IMR-90 (cell line): ENCODE data around the gene FCRL6. TPM values are rescaled to one million over a fixed set of nuclear protein-coding genes. Genes with fewer than 3 reads are reported as not detected.

Experiments used
- ATAC-seq: fragments of 200-7000 bp; cut with Tn5 transposase; 2 replicates; pipeline ENCODE4 v1.9.1; 2020; ENCODE audit warnings: low read depth, mild to moderate bottlenecking, moderate library complexity
- BruUV-seq: library from RNA; stranded (reverse); fragments of 400-500 nt; replicated peaks from 2 replicates; lab custom pipeline; 2021; lab: Mats Ljungman, UMichigan
- CTCF ChIA-PET: fragments of 300-600 bp; formaldehyde crosslinking; extraction: SDS; loops from one replicate; lab custom pipeline; 2021; ENCODE audit warnings: antibody characterized with exemption; lab: Yijun Ruan, JAX
- POLR2A ChIA-PET: fragments of 300-600 bp; sonication (Branson Sonifier 250); formaldehyde crosslinking; loops from one replicate; lab custom pipeline; 2022; ENCODE audit warnings: antibody characterized with exemption; ENCODE audit not compliant: unreplicated experiment; lab: Charles Lee
- DNase-seq: peaks from one replicate; pipeline ENCODE4 v3.0.0; 2013
- H2AFZ ChIP-seq: replicated peaks from 2 replicates; pipeline ENCODE3; 2013; ENCODE audit warnings: low read length, mild to moderate bottlenecking; ENCODE audit not compliant: poor library complexity
- H2AK5ac ChIP-seq: 2 replicates; pipeline ENCODE4 v1.6.1; 2013; ENCODE audit warnings: low read depth, low read length, inconsistent platforms
- H2AK9ac ChIP-seq: replicated peaks from 2 replicates; pipeline ENCODE3; 2013; ENCODE audit warnings: mild to moderate bottlenecking, low read depth, low read length, moderate library complexity; ENCODE audit not compliant: poor library complexity
- H2BK120ac ChIP-seq: 2 replicates; pipeline ENCODE4 v1.6.1; 2013; ENCODE audit warnings: low read depth, low read length, inconsistent platforms
- H2BK15ac ChIP-seq: 3 replicates; pipeline ENCODE4 v1.6.1; 2013; ENCODE audit warnings: low read depth, low read length, inconsistent platforms
- H2BK20ac ChIP-seq: 2 replicates; pipeline ENCODE4 v1.6.1; 2013; ENCODE audit warnings: low read depth, mild to moderate bottlenecking, inconsistent platforms, low read length, moderate library complexity
- H2BK5ac ChIP-seq: 2 replicates; pipeline ENCODE4 v1.6.1; 2013; ENCODE audit warnings: mild to moderate bottlenecking, low read depth, low read length, inconsistent platforms; ENCODE audit not compliant: poor library complexity, severe bottlenecking
- H3K14ac ChIP-seq: replicated peaks from 2 replicates; pipeline ENCODE4 v1.6.1; 2013; ENCODE audit warnings: low read depth, low read length, inconsistent platforms
- H3K18ac ChIP-seq: 2 replicates; pipeline ENCODE4 v1.6.1; 2013; ENCODE audit warnings: low read depth, low read length, control low read depth
- H3K23ac ChIP-seq: 2 replicates; pipeline ENCODE4 v1.6.1; 2013; ENCODE audit warnings: low read depth, low read length, inconsistent platforms
- H3K27ac ChIP-seq: 2 replicates; pipeline ENCODE4 v1.5.1; 2013; ENCODE audit warnings: mild to moderate bottlenecking, control low read depth, low read length; ENCODE audit not compliant: insufficient read depth
- H3K27me3 ChIP-seq: 2 replicates; pipeline ENCODE4 v1.6.1; 2013; ENCODE audit warnings: low read length; ENCODE audit not compliant: control insufficient read depth, insufficient read depth
- H3K36me3 ChIP-seq: 2 replicates; pipeline ENCODE4 v1.6.1; 2013; ENCODE audit warnings: low read length, mixed read lengths; ENCODE audit not compliant: control insufficient read depth, insufficient read depth
- H3K4ac ChIP-seq: 2 replicates; pipeline ENCODE4 v1.6.1; 2013; ENCODE audit warnings: low read depth, low read length, inconsistent platforms
- H3K4me1 ChIP-seq: 2 replicates; pipeline ENCODE4 v1.6.1; 2013; ENCODE audit warnings: low read length, mixed read lengths; ENCODE audit not compliant: control insufficient read depth, insufficient read depth
- H3K4me2 ChIP-seq: 2 replicates; pipeline ENCODE4 v1.6.1; 2013; ENCODE audit warnings: low read depth, mild to moderate bottlenecking, control low read depth, low read length, moderate library complexity
- H3K4me3 ChIP-seq: 2 replicates; pipeline ENCODE4 v1.5.1; 2013; ENCODE audit warnings: low read depth, mild to moderate bottlenecking, control low read depth, low read length, moderate library complexity; ENCODE audit not compliant: insufficient read depth
- H3K56ac ChIP-seq: 2 replicates; pipeline ENCODE4 v1.6.1; 2013; ENCODE audit warnings: low read length, inconsistent platforms; ENCODE audit not compliant: insufficient read depth; ENCODE audit errors: extremely low read depth
- H3K79me1 ChIP-seq, 2 experiments: 2 replicates each; pipeline ENCODE4 v1.6.1; 2013; ENCODE audit warnings: low read length in 2 of 2, inconsistent platforms in 1 of 2, low read depth in 1 of 2
- H3K9ac ChIP-seq: 2 replicates; pipeline ENCODE4 v1.6.1; 2013; ENCODE audit warnings: low read depth, low read length, control low read depth
- H3K9me1 ChIP-seq: 2 replicates; pipeline ENCODE4 v1.6.1; 2013; ENCODE audit warnings: low read length, inconsistent platforms; ENCODE audit not compliant: insufficient read depth
- H3K9me3 ChIP-seq: 2 replicates; pipeline ENCODE4 v1.6.1; 2013; ENCODE audit warnings: low read length; ENCODE audit not compliant: control insufficient read depth, insufficient read depth
- H4K20me1 ChIP-seq: 2 replicates; pipeline ENCODE4 v1.6.1; 2013; ENCODE audit warnings: low read length, inconsistent platforms; ENCODE audit not compliant: insufficient read depth
- H4K5ac ChIP-seq: 2 replicates; pipeline ENCODE4 v1.6.1; 2013; ENCODE audit warnings: mild to moderate bottlenecking, low read depth, low read length, control low read depth
- H4K8ac ChIP-seq, 2 experiments: 2 replicates each; pipeline ENCODE4 v1.6.1; 2013; ENCODE audit warnings: low read depth in 2 of 2, low read length in 2 of 2, control low read depth in 1 of 2, inconsistent platforms in 1 of 2
- H4K91ac ChIP-seq: 2 replicates; pipeline ENCODE4 v1.6.1; 2013; ENCODE audit warnings: low read depth, low read length, inconsistent platforms; ENCODE audit not compliant: insufficient read depth
- BHLHE40 ChIP-seq: fragments of 150-350 bp; IDR thresholded peaks from 2 replicates; pipeline ENCODE4 v1.6.1; 2016; ENCODE audit warnings: mild to moderate bottlenecking, low read depth, low read length
- CEBPB ChIP-seq: IDR thresholded peaks from 2 replicates; pipeline ENCODE4 v1.6.1; 2012; ENCODE audit warnings: low read depth, low read length, improper control_type of control experiment
- CHD1 ChIP-seq: IDR thresholded peaks from 2 replicates; pipeline ENCODE4 v1.6.1; 2012; ENCODE audit warnings: low read depth, low read length, improper control_type of control experiment
- CTCF ChIP-seq: conservative IDR thresholded peaks from 2 replicates; pipeline ENCODE4 v1.5.1; 2012; ENCODE audit warnings: mild to moderate bottlenecking, low read depth, low read length, improper control_type of control experiment
- MAZ ChIP-seq: IDR thresholded peaks from 2 replicates; pipeline ENCODE4 v1.6.1; 2012; ENCODE audit warnings: low read depth, mild to moderate bottlenecking, low read length, improper control_type of control experiment, moderate library complexity, borderline replicate concordance
- MXI1 ChIP-seq: IDR thresholded peaks from 2 replicates; pipeline ENCODE4 v1.6.1; 2012; ENCODE audit warnings: low read depth, mild to moderate bottlenecking, low read length, moderate library complexity, borderline replicate concordance
- NFE2L2 ChIP-seq: fragments of 150-350 bp; IDR thresholded peaks from 2 replicates; pipeline ENCODE4 v1.6.1; 2016; ENCODE audit warnings: low read depth, mild to moderate bottlenecking, low read length
- POLR2A ChIP-seq: IDR thresholded peaks from 2 replicates; pipeline ENCODE4 v1.6.1; 2012; ENCODE audit warnings: mild to moderate bottlenecking, low read depth, low read length
- RAD21 ChIP-seq: IDR thresholded peaks from 2 replicates; pipeline ENCODE4 v1.6.1; 2012; ENCODE audit warnings: low read length, improper control_type of control experiment
- RCOR1 ChIP-seq: IDR thresholded peaks from 2 replicates; pipeline ENCODE4 v1.6.1; 2012; ENCODE audit warnings: mild to moderate bottlenecking, low read length, improper control_type of control experiment; ENCODE audit not compliant: insufficient replicate concordance
- SMC3 ChIP-seq: fragments of 150-350 bp; IDR thresholded peaks from 2 replicates; pipeline ENCODE4 v1.6.1; 2016; ENCODE audit warnings: low read depth, mild to moderate bottlenecking, antibody characterized with exemption, low read length, moderate library complexity
- USF2 ChIP-seq: fragments of 150-350 bp; IDR thresholded peaks from 2 replicates; pipeline ENCODE4 v1.6.1; 2017; ENCODE audit warnings: mild to moderate bottlenecking, antibody characterized with exemption, low read length, low read depth
- WGBS, 2 experiments: methylation state at CpG; one replicate each; pipeline versions ENCODE4 v1.1.5 to v1.1.7; 2013; ENCODE audit warnings: missing lambda C conversion rate in 2 of 2; ENCODE audit not compliant: insufficient read length in 1 of 2; ENCODE audit errors: extremely low coverage in 2 of 2; 5-methylcytosine and 5-hydroxymethylcytosine counted together
- dilution Hi-C: fragments of 300-500 bp; cut with HindIII; formaldehyde crosslinking; loops from one replicate; pipeline ENCODE4 v1.14.3; 2018; ENCODE audit warnings: low sequenced_read_pairs; ENCODE audit not compliant: unreplicated experiment
- in situ Hi-C: fragments of 300-500 bp; cut with MboI; formaldehyde crosslinking; loops from 3 replicates; pipeline ENCODE4 v1.14.3; 2019; ENCODE audit warnings: low sequenced_read_pairs, inconsistent platforms, mixed read lengths
- intact Hi-C: fragments of 100-400 bp; cut with micrococcal nuclease; formaldehyde crosslinking; loops from 2 replicates; pipeline ENCODE4 v1.10.0; 2022
- polyA plus RNA-seq, 3 experiments: library from polyadenylated mRNA; depleted of rRNA; stranded (reverse); fragments of >200 nt; gene quantifications; 2 replicates each; pipeline ENCODE4 v1.2.3, GENCODE V29; 2012; ENCODE audit warnings: low replicate concordance in 1 of 3
- total RNA-seq: library from RNA; depleted of rRNA; stranded (reverse); fragments of >200 nt; gene quantifications from 2 replicates; pipeline ENCODE4 v1.2.3, GENCODE V29; 2012

FCRL6 gene
- total and polyA plus RNA-seq, 2 of the 4 experiments (the other 2 are of a cell fraction) = not detected

GRCh38 chr1:159780583-159781582 lies 21.3 kb upstream of the FCRL6 start, which contains the start of gene DUSP23:
Gene DUSP23, plus strand, starts transcription at chr1:159780962. Its CDS starts 139 bp downstream, at chr1:159781101.
- H2AK5ac ChIP-seq = no peak within 1 kb of the TSS
- H3K79me1 ChIP-seq = no peaks in the 10 kb centered on the region
- H4K20me1 ChIP-seq = no peaks in the 10 kb centered on the region
- no peak within 1 kb of the TSS for H3K27ac ChIP-seq
- POLR2A ChIA-PET = no interaction called here
- H3K36me3 ChIP-seq = no peaks in the 10 kb centered on the region
- no peak within 1 kb of the TSS for H3K18ac ChIP-seq
- WGBS, 2 experiments = 2% methylated on average over 22 of the region's 88 CpGs; no CpG with 5 or more reads in 1 of the 2 experiments
- H3K4me3 ChIP-seq = peak within 1 kb of the TSS; percentile 60
- H3K4ac ChIP-seq = no peak within 1 kb of the TSS
- peak within 1 kb of the TSS; percentile 96 for H2AFZ ChIP-seq
- H3K4me1 ChIP-seq = no peaks in the 10 kb centered on the region
- H2BK120ac ChIP-seq = no peak within 1 kb of the TSS
- in situ Hi-C loops = loop anchor here (10.0 kb wide), 2 partner anchors 224 to 254 kb away; partner anchors contain the start of gene PIGM
- H3K23ac ChIP-seq = no peak within 1 kb of the TSS
- H3K9me1 ChIP-seq = no peaks in the 10 kb centered on the region; the same call in 1 of the 2 replicates
- CTCF ChIA-PET = interaction anchor here (0.5 to 2.1 kb wide), 7 partner anchors 16 to 465 kb away, joined by 3 to 8 read pairs (median 5); no protein-coding TSS in a partner anchor
- no peak within 1 kb of the TSS for H2BK15ac ChIP-seq
- H3K14ac ChIP-seq = 0 out of 2 replicates have a peak within 1 kb of the TSS, but pooled peaks have one; percentile 10
- H2AK9ac ChIP-seq = peak within 1 kb of the TSS; percentile 69
- no peak within 1 kb of the TSS for H4K91ac ChIP-seq
- no peak for TF ChIP-seq POLR2A
- no peak for TF ChIP-seq RCOR1
- TF ChIP-seq CEBPB = peak; percentile 96
- TF ChIP-seq BHLHE40 = 0 out of 2 replicates have a peak, but pooled peaks have one; percentile 12
- TF ChIP-seq MXI1 = peak; percentile 85; the same call in 1 of the 2 replicates
- TF ChIP-seq SMC3 = peak; percentile 85
- TF ChIP-seq MAZ = peak; percentile 81
- peak; percentile 96 for TF ChIP-seq CTCF
- peak; percentile 80 for TF ChIP-seq RAD21
- peak; percentile 87 for TF ChIP-seq USF2
- TF ChIP-seq CHD1 = no peak
- TF ChIP-seq NFE2L2 = peak; percentile 2; the same call in 1 of the 2 replicates
- no peaks in the 10 kb centered on the region for H3K9me3 ChIP-seq
- no TSS peak for BruUV-seq
- H3K56ac ChIP-seq = no peak within 1 kb of the TSS
- H4K8ac ChIP-seq = peak within 1 kb of the TSS in 1 of 2 experiments; percentile 29; a peak in 1 of 4 replicates
- H2BK5ac ChIP-seq = no peak within 1 kb of the TSS
- no peak within 1 kb of the TSS for H4K5ac ChIP-seq
- peak; percentile 99 for ATAC-seq
- intact Hi-C loops = loop anchor here (1.0 to 5.0 kb wide), 7 partner anchors 18 to 620 kb away; partner anchors contain the start of gene TAGLN2
- dilution Hi-C loops = loop anchor here (25.0 kb wide), 1 partner anchor 106 kb away; no protein-coding TSS in a partner anchor
- peak within 1 kb of the TSS; percentile 68 for H3K4me2 ChIP-seq
- 0 out of 2 replicates have a peak within 1 kb of the TSS, but pooled peaks have one; percentile 17 for H3K9ac ChIP-seq
- peak; percentile 96 for DNase-seq
- H2BK20ac ChIP-seq = no peak within 1 kb of the TSS
- H3K27me3 ChIP-seq = no peaks in the 10 kb centered on the region
